HL-60 (cell line): Measurements from ENCODE around the gene LACC1.

Source experiments
- CTCF ChIP-seq: IDR thresholded peaks from one replicate; pipeline ENCODE4 v1.5.1; 2011; ENCODE audit warnings: low read length, control low read depth, inconsistent platforms; ENCODE audit not compliant: insufficient read depth
- GABPA ChIP-seq: IDR thresholded peaks from 2 replicates; pipeline ENCODE4 v1.6.1; 2012; ENCODE audit warnings: low read depth
- POLR2AphosphoS5 ChIP-seq: IDR thresholded peaks from 2 replicates; pipeline ENCODE4 v1.6.1; 2012; ENCODE audit warnings: low read depth

DNA sequence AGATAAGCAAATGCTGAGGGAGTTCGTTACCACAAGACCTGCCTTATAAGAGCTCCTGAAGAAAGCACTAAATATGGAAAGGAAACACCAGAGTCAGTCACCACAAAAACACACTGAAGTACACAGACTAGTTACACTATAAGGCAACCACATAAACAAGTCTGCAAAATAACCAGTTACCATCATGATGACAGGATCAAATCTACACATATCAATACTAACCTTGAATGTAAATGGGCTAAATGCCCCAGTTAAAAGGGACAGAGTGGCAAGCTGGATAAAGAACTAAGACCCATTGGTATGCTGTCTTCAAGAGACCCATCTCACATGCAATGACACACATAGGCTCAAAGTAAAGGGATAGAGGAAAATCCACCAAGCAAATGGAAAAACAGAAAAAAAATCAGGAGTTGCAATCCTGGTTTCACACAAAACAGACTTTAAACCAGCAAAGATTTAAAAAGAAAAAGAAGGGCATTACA is 26.7 kb upstream of the LACC1 start:
- TF ChIP-seq CTCF (no peak), POLR2AphosphoS5 (no peak), GABPA (no peak)
